ENCODE data around the gene HSPA4L.

GRCh38 chr4:127791391-127791790 is 9.3 kb downstream of the HSPA4L start:
- no peak for TF ChIP-seq POLR2A (IDR thresholded peaks at IDR 0.05)
- no peak for TF ChIP-seq CTCF (IDR thresholded peaks at IDR 0.05)
